RWPE2 (cell line): ENCODE data around the gene RUSC2.
"Not testable (repeated sequence)": the region's sequence is repeated elsewhere in the genome, so short reads cannot be mapped to it uniquely, and the experiment has no call there.

Experiments
- ATAC-seq: fragments of 200-7000 bp; cut with Tn5 transposase; 3 replicates; pipeline ENCODE4 v1.9.1; 2021; ENCODE audit warnings: low read depth
- DNase-seq: peaks from one replicate; pipeline ENCODE4 v3.0.0-alpha.2; 2020; ENCODE audit warnings: low spot score
- H3K27ac ChIP-seq: fragments of 450-650 bp; 2 replicates; pipeline ENCODE4 v1.5.1; 2017; ENCODE audit warnings: mild to moderate bottlenecking; ENCODE audit not compliant: poor library complexity, severe bottlenecking
- H3K27me3 ChIP-seq: fragments of 250-450 bp; sonication (Bioruptor Pico); 2 replicates; pipeline ENCODE4 v1.5.1; 2021; ENCODE audit warnings: mild to moderate bottlenecking, moderate library complexity; ENCODE audit not compliant: insufficient read depth, poor library complexity, severe bottlenecking
- H3K36me3 ChIP-seq: fragments of 250-450 bp; sonication (Bioruptor Pico); 2 replicates; pipeline ENCODE4 v1.5.1; 2020; ENCODE audit warnings: low read depth, mild to moderate bottlenecking, moderate library complexity
- H3K4me1 ChIP-seq: fragments of 250-450 bp; sonication (Bioruptor Pico); 2 replicates; pipeline ENCODE4 v1.5.1; 2021; ENCODE audit warnings: mild to moderate bottlenecking, moderate library complexity; ENCODE audit not compliant: insufficient read depth, poor library complexity, severe bottlenecking
- H3K4me3 ChIP-seq: fragments of 250-450 bp; sonication (Bioruptor Pico); 2 replicates; pipeline ENCODE4 v1.5.1; 2021; ENCODE audit warnings: mild to moderate bottlenecking, moderate library complexity; ENCODE audit not compliant: severe bottlenecking
- H3K9me3 ChIP-seq: fragments of 250-450 bp; sonication (Bioruptor Pico); 2 replicates; pipeline ENCODE4 v1.5.1; 2021; ENCODE audit warnings: mild to moderate bottlenecking, moderate library complexity; ENCODE audit not compliant: severe bottlenecking
- CTCF ChIP-seq: fragments of 450-650 bp; IDR thresholded peaks from one replicate; pipeline ENCODE4 v1.5.1; 2017; ENCODE audit warnings: mild to moderate bottlenecking, moderate library complexity; ENCODE audit not compliant: poor library complexity, severe bottlenecking

RUSC2 gene

GRCh38 chr9:35488021-35488420 lies 1.9 kb upstream of the RUSC2 start:
- DNase-seq, result no peak
- Histone ChIP-seq H3K36me3 (peaks cover 6% of the 10 kb centered on the region), H3K4me3 (no peak overlapping the region), H3K27me3 (no peaks in the 10 kb centered on the region), H3K27ac (no peak overlapping the region), H3K4me1 (peaks cover 15% of the 10 kb centered on the region), H3K9me3 (no peaks in the 10 kb centered on the region)
- no peak for TF ChIP-seq CTCF
- ATAC-seq, result no peak

- Histone ChIP-seq H3K4me1 (peaks cover 15% of the 10 kb centered on the region), H3K27me3 (no peaks in the 10 kb centered on the region), H3K27ac (peak overlapping the region; percentile 94), H3K4me3 (peak overlapping the region; percentile 49), H3K36me3 (peaks cover 13% of the 10 kb centered on the region), H3K9me3 (no peaks in the 10 kb centered on the region)
- TF ChIP-seq CTCF, result no peak
- ATAC-seq (no peak), DNase-seq (no peak)
These were observed 1.2 kb upstream of the RUSC2 start for GRCh38 chr9:35488566-35489312.

- ATAC-seq (peak; percentile 53), DNase-seq (no peak)
- Histone ChIP-seq H3K27me3 (no peaks in the 10 kb centered on the region), H3K27ac (peak overlapping the region; percentile 94), H3K4me3 (peak overlapping the region; percentile 49), H3K36me3 (peaks cover 21% of the 10 kb centered on the region), H3K4me1 (peaks cover 15% of the 10 kb centered on the region), H3K9me3 (no peaks in the 10 kb centered on the region)
- peak; percentile 2 for TF ChIP-seq CTCF
These were observed 421 bp downstream of the RUSC2 start for GRCh38 chr9:35490155-35490909.

- Histone ChIP-seq H3K9me3 (no peaks in the 10 kb centered on the region), H3K4me3 (peak overlapping the region; percentile 49), H3K4me1 (peaks cover 15% of the 10 kb centered on the region), H3K27me3 (no peaks in the 10 kb centered on the region), H3K27ac (peak overlapping the region; percentile 94), H3K36me3 (peaks cover 27% of the 10 kb centered on the region)
- no peak for TF ChIP-seq CTCF
- no peak for DNase-seq
- 0 out of 3 replicates have a peak, but pooled peaks have one; percentile 6 for ATAC-seq
These were observed 1.1 kb downstream of the RUSC2 start for GRCh38 chr9:35490910-35491465.

GRCh38 chr9:35493119-35493518 lies 3.2 kb downstream of the RUSC2 start:
- H3K36me3 ChIP-seq, result peaks cover 31% of the 10 kb centered on the region
- not testable (repeated sequence) for H3K4me3 ChIP-seq, DNase-seq, H3K27me3 ChIP-seq, ATAC-seq, H3K9me3 ChIP-seq
- peaks cover 15% of the 10 kb centered on the region for H3K4me1 ChIP-seq
- H3K27ac ChIP-seq, result peak overlapping the region; percentile 94
